SK-N-SH (cell line): ENCODE results near the gene MCM3AP.

Experiments used
- GABPA ChIP-seq: IDR thresholded peaks from 2 replicates; pipeline ENCODE4 v1.4.0; 2012; ENCODE audit warnings: low read depth, mild to moderate bottlenecking
- MXI1 ChIP-seq: IDR thresholded peaks from 2 replicates; pipeline ENCODE4 v1.6.1; 2012; ENCODE audit warnings: mild to moderate bottlenecking, low read depth, low read length, improper control_type of control experiment
- NRF1 ChIP-seq: IDR thresholded peaks from 2 replicates; pipeline ENCODE4 v1.6.1; 2012; ENCODE audit warnings: low read depth, mild to moderate bottlenecking, low read length
- POLR2AphosphoS5 ChIP-seq: IDR thresholded peaks from 2 replicates; pipeline ENCODE4 v1.6.1; 2012; ENCODE audit warnings: low read depth, low read length
- RCOR1 ChIP-seq: fragments of 150-350 bp; IDR thresholded peaks from 2 replicates; pipeline ENCODE4 v1.6.1; 2017; ENCODE audit warnings: antibody characterized with exemption, low read length
- RFX5 ChIP-seq: IDR thresholded peaks from 2 replicates; pipeline ENCODE4 v1.6.1; 2012; ENCODE audit warnings: mild to moderate bottlenecking, improper control_type of control experiment, low read length
- SIN3A ChIP-seq: IDR thresholded peaks from 2 replicates; pipeline ENCODE4 v1.6.1; 2012; ENCODE audit warnings: low read depth, mild to moderate bottlenecking, low read length, moderate library complexity, borderline replicate concordance
- TAF1 ChIP-seq: IDR thresholded peaks from 2 replicates; pipeline ENCODE4 v1.6.1; 2012; ENCODE audit warnings: low read depth, mild to moderate bottlenecking, low read length, moderate library complexity, borderline replicate concordance
- TCF12 ChIP-seq: IDR thresholded peaks from 2 replicates; pipeline ENCODE4 v1.4.0; 2012
- TEAD4 ChIP-seq: IDR thresholded peaks from 2 replicates; pipeline ENCODE4 v1.4.0; 2012; ENCODE audit warnings: mild to moderate bottlenecking, borderline replicate concordance; ENCODE audit not compliant: insufficient read depth
- USF1 ChIP-seq: IDR thresholded peaks from 2 replicates; pipeline ENCODE4 v1.4.0; 2012; ENCODE audit warnings: low read depth, borderline replicate concordance
- TF ChIP-seq, protein P1 (sequence below): fragments of 200-600 bp; sonication (generic); IDR thresholded peaks from 2 replicates; pipeline ENCODE4 v1.6.1; 2017; ENCODE audit warnings: antibody characterized with exemption, mild to moderate bottlenecking, moderate library complexity
- TF ChIP-seq, protein P2 (sequence below): IDR thresholded peaks from 2 replicates; pipeline ENCODE4 v1.6.1; 2012; ENCODE audit warnings: mild to moderate bottlenecking, low read depth, low read length, moderate library complexity
- TF ChIP-seq, protein P3 (sequence below): IDR thresholded peaks from 2 replicates; pipeline ENCODE4 v1.4.0; 2012; ENCODE audit warnings: low read depth

DNA sequence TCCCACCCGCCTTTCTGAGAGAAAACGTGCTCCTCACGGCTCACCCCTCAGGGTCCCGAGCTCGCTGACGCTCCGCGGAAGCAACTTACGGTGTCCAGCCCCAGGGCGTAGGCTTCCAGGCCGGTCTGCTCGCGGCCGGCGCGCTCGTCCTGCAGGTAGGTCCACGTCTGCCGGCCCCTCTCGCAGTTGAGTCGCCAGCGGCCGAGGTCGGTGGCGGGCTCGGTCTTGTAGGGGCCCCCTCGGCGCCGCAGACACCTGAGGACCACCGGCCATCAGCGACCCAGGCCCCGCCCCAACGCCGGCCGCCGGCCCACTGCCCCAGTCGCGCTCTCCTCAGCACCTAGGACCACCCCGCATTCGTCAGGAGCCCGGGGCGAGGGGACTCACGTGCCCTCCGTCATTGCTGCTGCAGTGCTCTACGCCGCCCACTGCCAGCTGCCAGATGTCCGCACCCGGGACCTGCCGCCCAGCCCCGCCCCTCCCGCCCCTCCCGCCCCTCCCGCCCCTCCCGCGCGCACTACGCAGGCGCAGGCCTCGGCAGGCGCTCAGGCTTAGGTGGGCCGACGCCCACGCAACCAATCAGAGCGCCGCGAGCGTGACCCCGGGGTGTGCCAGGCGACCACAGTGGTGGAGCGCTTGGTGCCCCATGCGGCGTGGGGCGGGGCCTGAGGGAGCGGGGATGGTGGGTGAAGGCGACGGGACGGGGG is 56.9 kb downstream of the MCM3AP start, which contains the start of gene LSS:
- TF ChIP-seq, protein P1, sequence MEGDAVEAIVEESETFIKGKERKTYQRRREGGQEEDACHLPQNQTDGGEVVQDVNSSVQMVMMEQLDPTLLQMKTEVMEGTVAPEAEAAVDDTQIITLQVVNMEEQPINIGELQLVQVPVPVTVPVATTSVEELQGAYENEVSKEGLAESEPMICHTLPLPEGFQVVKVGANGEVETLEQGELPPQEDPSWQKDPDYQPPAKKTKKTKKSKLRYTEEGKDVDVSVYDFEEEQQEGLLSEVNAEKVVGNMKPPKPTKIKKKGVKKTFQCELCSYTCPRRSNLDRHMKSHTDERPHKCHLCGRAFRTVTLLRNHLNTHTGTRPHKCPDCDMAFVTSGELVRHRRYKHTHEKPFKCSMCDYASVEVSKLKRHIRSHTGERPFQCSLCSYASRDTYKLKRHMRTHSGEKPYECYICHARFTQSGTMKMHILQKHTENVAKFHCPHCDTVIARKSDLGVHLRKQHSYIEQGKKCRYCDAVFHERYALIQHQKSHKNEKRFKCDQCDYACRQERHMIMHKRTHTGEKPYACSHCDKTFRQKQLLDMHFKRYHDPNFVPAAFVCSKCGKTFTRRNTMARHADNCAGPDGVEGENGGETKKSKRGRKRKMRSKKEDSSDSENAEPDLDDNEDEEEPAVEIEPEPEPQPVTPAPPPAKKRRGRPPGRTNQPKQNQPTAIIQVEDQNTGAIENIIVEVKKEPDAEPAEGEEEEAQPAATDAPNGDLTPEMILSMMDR: no peak
- TF ChIP-seq GABPA: no peak
- TF ChIP-seq, protein P2, sequence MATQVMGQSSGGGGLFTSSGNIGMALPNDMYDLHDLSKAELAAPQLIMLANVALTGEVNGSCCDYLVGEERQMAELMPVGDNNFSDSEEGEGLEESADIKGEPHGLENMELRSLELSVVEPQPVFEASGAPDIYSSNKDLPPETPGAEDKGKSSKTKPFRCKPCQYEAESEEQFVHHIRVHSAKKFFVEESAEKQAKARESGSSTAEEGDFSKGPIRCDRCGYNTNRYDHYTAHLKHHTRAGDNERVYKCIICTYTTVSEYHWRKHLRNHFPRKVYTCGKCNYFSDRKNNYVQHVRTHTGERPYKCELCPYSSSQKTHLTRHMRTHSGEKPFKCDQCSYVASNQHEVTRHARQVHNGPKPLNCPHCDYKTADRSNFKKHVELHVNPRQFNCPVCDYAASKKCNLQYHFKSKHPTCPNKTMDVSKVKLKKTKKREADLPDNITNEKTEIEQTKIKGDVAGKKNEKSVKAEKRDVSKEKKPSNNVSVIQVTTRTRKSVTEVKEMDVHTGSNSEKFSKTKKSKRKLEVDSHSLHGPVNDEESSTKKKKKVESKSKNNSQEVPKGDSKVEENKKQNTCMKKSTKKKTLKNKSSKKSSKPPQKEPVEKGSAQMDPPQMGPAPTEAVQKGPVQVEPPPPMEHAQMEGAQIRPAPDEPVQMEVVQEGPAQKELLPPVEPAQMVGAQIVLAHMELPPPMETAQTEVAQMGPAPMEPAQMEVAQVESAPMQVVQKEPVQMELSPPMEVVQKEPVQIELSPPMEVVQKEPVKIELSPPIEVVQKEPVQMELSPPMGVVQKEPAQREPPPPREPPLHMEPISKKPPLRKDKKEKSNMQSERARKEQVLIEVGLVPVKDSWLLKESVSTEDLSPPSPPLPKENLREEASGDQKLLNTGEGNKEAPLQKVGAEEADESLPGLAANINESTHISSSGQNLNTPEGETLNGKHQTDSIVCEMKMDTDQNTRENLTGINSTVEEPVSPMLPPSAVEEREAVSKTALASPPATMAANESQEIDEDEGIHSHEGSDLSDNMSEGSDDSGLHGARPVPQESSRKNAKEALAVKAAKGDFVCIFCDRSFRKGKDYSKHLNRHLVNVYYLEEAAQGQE: no peak
- TF ChIP-seq USF1: peak; percentile 30
- no peak for TF ChIP-seq TEAD4
- TF ChIP-seq, protein P3, sequence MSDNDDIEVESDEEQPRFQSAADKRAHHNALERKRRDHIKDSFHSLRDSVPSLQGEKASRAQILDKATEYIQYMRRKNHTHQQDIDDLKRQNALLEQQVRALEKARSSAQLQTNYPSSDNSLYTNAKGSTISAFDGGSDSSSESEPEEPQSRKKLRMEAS: peak; percentile 63
- peak; percentile 77 for TF ChIP-seq NRF1
- TF ChIP-seq POLR2AphosphoS5: peak; percentile 46
- no peak for TF ChIP-seq TCF12
- no peak for TF ChIP-seq RFX5
- TF ChIP-seq RCOR1: 0 out of 2 replicates have a peak, but pooled peaks have one; percentile 24
- TF ChIP-seq SIN3A: no peak; the same call in 1 of the 2 replicates
- peak; percentile 26; the same call in 1 of the 2 replicates for TF ChIP-seq TAF1
- TF ChIP-seq MXI1: peak; percentile 88
